Left lung (tissue), 10 donors: ENCODE data around the gene CAMTA1. TPM values are rescaled to one million over a fixed set of nuclear protein-coding genes. Genes with fewer than 3 reads are reported as not detected.
A peak's percentile ranks its signal among the peaks of the same experiment; 100 is the strongest.
"Not testable (repeated sequence)": the region's sequence is repeated elsewhere in the genome, so short reads cannot be mapped to it uniquely, and the experiment has no call there.

ENCODE experiments used
- ATAC-seq: fragments of 200-7000 bp; cut with Tn5 transposase; one replicate; pipeline ENCODE4 v1.9.1; 2020; ENCODE audit warnings: moderate library complexity
- DNase-seq, 4 donors: peaks; one replicate each; pipeline ENCODE4 v3.0.0-alpha.2; 2013 to 2020
- H3K27ac ChIP-seq, 2 donors: fragments of 200-600 bp; sonication (generic) in 1 of 2; one replicate each; pipeline versions ENCODE4 v1.5.0 to v1.8.0; 2020 to 2021
- H3K27me3 ChIP-seq, 2 donors: fragments of 200-600 bp; sonication (generic) in 1 of 2; one replicate each; pipeline versions ENCODE4 v1.5.0 to v1.8.0; 2020 to 2021
- H3K36me3 ChIP-seq, 2 donors: fragments of 200-600 bp; sonication (generic) in 1 of 2; one replicate each; pipeline versions ENCODE4 v1.5.0 to v1.8.0; 2020 to 2021
- H3K4me1 ChIP-seq, 2 donors: fragments of 200-600 bp; one replicate each; pipeline ENCODE4 v1.8.0; 2021
- H3K4me3 ChIP-seq, 2 donors: fragments of 200-600 bp; sonication (generic) in 1 of 2; one replicate each; pipeline versions ENCODE4 v1.5.0 to v1.8.0; 2020 to 2021; ENCODE audit warnings: mild to moderate bottlenecking in 1 of 2
- H3K9me3 ChIP-seq, 2 donors: fragments of 200-600 bp; sonication (generic) in 1 of 2; one replicate each; pipeline versions ENCODE4 v1.5.0 to v1.8.0; 2020 to 2021
- CTCF ChIP-seq, 2 donors: fragments of 200-600 bp; sonication (generic) in 1 of 2; IDR thresholded peaks; one replicate each; pipeline versions ENCODE4 v1.5.0 to v1.8.0; 2021; ENCODE audit warnings: antibody characterized with exemption in 2 of 2
- intact Hi-C, 2 donors: fragments of 100-400 bp; cut with DNase I; formaldehyde crosslinking; loops; one replicate each; pipeline versions ENCODE4 v1.11.2 to v1.14.2; 2022
- polyA plus RNA-seq, 6 donors: library from polyadenylated mRNA; unstranded; fragments of 120-200 nt; gene quantifications; one replicate each; pipeline ENCODE4 v1.2.1, GENCODE V29; 2013; ENCODE audit not compliant: insufficient read length in 6 of 6
- total RNA-seq, 2 donors: library from RNA; stranded (reverse); fragmentation: NEBNext Ultra II Directional; extraction: Animal tissue kit (Norgen Biotek cat#: 25700); gene quantifications; one replicate each; pipeline ENCODE4 v1.2.1, GENCODE V29; 2021
- donor health status: DM: no; HTN: yes; CAD: no.
- donor health status: DM: no; HTN: no; CAD: no.

CAMTA1 gene
- total and polyA plus RNA-seq, 8 donors = 42.7 to 69.1 (median 49.4) TPM

GRCh38 chr1:7325254-7325653, 540.0 kb downstream of the CAMTA1 start:
- Histone ChIP-seq H3K27ac (no peak overlapping the region), H3K36me3 (no peaks in the 10 kb centered on the region), H3K27me3 (no peaks in the 10 kb centered on the region), H3K9me3 (no peaks in the 10 kb centered on the region), H3K4me1 (no peaks in the 10 kb centered on the region), H3K4me3 (no peak overlapping the region)
- TF ChIP-seq CTCF (IDR thresholded peaks at IDR 0.05) = no peak
- no peak for DNase-seq
- intact Hi-C loops = no loop called here
- ATAC-seq = no peak

DNA sequence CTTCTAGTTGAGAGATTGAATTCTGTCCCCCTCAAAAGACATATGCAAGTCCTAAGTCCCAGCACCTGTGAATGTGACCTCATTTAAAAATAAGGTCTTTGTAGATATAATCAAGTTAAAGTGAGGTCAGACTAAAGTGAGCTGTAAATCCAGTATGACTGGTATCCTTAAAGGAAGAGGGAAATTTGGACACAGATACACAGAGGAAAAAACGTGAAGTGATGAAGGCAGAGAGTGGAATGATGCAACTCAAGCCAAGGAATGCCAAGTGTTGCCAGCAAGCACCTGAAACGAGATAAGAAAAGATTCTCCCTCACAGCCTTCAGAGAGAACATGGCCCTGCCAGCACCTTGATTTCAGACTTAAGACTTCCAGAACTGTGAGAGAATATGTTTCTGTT, 541.1 kb downstream of the CAMTA1 start:
- peak; percentile 22 for ATAC-seq

GRCh38 chr1:7327849-7328248, 542.6 kb downstream of the CAMTA1 start:
- no peaks in the 10 kb centered on the region for H3K9me3 ChIP-seq
- no peak for ATAC-seq
- peaks cover 0 to 7% of the 10 kb centered on the region in 2 donors for H3K27me3 ChIP-seq
- H3K27ac ChIP-seq = no peak overlapping the region
- H3K4me1 ChIP-seq = no peaks in the 10 kb centered on the region
- no peaks in the 10 kb centered on the region for H3K36me3 ChIP-seq
- no peak for TF ChIP-seq CTCF (IDR thresholded peaks at IDR 0.05)
- H3K4me3 ChIP-seq = no peak overlapping the region
- no peak for DNase-seq
- intact Hi-C loops = no loop called here

More for the DNA sequence above, 541.1 kb downstream of the CAMTA1 start:
- Histone ChIP-seq H3K9me3 (no peaks in the 10 kb centered on the region), H3K36me3 (no peaks in the 10 kb centered on the region), H3K4me3 (no peak overlapping the region), H3K27me3 (peaks cover 0 to 4% of the 10 kb centered on the region in 2 donors), H3K4me1 (no peaks in the 10 kb centered on the region), H3K27ac (no peak overlapping the region)
- intact Hi-C loops = no loop called here
- peak in 1 of 4 donors; percentile 41 for DNase-seq
- TF ChIP-seq CTCF (IDR thresholded peaks at IDR 0.05) = no peak

GRCh38 chr1:7329868-7330615, 544.8 kb downstream of the CAMTA1 start:
- ATAC-seq (no peak), DNase-seq (no peak)
- TF ChIP-seq CTCF (IDR thresholded peaks at IDR 0.05) = no peak
- Histone ChIP-seq H3K27me3 (peaks cover 0 to 7% of the 10 kb centered on the region in 2 donors), H3K27ac (no peak overlapping the region), H3K4me1 (no peaks in the 10 kb centered on the region), H3K9me3 (no peaks in the 10 kb centered on the region), H3K4me3 (no peak overlapping the region), H3K36me3 (no peaks in the 10 kb centered on the region)
- intact Hi-C loops = no loop called here

DNA sequence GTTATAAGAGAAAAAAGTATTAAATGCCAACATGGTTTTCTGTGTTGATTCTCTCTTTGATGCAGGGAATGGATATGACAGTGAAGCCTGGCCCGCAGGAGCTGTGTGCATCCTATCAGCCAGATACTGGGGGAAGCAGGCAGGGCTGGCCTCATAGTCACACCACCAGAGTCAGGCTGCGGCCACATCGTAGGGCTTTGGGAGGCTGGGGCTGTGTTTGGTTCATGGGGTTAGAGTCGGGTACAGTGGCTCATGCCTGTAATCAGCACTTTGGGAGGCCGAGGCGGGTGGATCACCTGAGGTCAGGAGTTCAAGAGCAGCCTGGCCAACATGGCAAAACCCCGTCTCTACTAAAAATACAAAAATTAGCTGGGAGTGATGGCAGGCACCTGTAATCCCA, 545.5 kb downstream of the CAMTA1 start:
- H3K36me3 ChIP-seq, ATAC-seq, H3K4me3 ChIP-seq, H3K4me1 ChIP-seq, DNase-seq, H3K27ac ChIP-seq, H3K27me3 ChIP-seq, intact Hi-C loops, H3K9me3 ChIP-seq: not testable (repeated sequence)
